ENCODE data around the gene ADM. TPM values are rescaled to one million over a fixed set of nuclear protein-coding genes. Genes with fewer than 3 reads are reported as not detected.

ADM gene
- total and polyA plus RNA-seq, 8 donors, result 7.3 to 51.4 (median 12.0) TPM

DNA sequence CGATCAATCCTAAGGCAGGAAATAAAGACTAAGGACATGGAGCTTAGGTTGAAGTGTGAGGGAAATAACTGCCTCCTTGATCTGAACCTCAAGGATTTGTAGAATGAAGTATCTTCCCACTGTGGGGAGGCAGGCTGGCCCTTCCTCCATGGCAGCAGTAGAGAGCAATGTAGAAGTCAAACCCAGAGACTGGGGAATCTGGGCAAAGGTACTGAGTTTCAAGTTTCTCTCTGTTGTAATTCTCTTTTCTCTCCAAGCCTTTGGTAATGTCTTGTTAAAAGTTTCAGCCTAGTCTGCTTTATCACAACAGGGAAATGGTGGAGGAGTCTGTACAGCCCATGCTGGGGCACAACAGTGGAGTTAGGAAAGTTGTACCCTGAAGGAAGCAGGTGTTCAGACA is 49.5 kb downstream of the ADM start:
- intact Hi-C loops (cut with DNase I), result no loop called here
- ATAC-seq (no peak), DNase-seq (no peak)
- peaks cover 5 to 19% of the 10 kb centered on the region in 2 donors for H3K4me1 ChIP-seq
- no peaks in the 10 kb centered on the region for H3K36me3 ChIP-seq
- TF ChIP-seq, protein P1, sequence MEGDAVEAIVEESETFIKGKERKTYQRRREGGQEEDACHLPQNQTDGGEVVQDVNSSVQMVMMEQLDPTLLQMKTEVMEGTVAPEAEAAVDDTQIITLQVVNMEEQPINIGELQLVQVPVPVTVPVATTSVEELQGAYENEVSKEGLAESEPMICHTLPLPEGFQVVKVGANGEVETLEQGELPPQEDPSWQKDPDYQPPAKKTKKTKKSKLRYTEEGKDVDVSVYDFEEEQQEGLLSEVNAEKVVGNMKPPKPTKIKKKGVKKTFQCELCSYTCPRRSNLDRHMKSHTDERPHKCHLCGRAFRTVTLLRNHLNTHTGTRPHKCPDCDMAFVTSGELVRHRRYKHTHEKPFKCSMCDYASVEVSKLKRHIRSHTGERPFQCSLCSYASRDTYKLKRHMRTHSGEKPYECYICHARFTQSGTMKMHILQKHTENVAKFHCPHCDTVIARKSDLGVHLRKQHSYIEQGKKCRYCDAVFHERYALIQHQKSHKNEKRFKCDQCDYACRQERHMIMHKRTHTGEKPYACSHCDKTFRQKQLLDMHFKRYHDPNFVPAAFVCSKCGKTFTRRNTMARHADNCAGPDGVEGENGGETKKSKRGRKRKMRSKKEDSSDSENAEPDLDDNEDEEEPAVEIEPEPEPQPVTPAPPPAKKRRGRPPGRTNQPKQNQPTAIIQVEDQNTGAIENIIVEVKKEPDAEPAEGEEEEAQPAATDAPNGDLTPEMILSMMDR (IDR thresholded peaks at IDR 0.05), result no peak
- H3K9me3 ChIP-seq, result no peaks in the 10 kb centered on the region
- no peaks in the 10 kb centered on the region for H3K27me3 ChIP-seq
- no peak overlapping the region for H3K4me3 ChIP-seq
- no peak overlapping the region for H3K27ac ChIP-seq

DNA sequence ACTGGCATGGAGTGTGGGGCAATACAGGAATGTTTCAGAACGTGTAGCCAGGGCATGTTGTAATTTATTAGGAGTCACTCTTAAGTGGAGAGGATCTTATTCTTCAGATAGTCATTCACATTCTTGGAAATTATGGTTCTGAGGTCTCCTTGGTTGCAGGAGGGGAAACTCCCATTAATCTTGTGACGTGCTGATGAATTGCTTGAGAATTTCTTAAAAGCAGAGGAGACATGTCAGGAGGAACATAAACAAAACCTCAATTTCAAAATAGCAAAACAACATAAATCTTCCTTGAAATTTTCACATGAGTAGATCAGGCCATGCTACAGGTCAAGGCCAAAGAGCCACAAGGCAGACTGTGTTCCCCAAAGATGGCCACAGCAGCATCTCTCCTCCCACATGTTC is 50.4 kb downstream of the ADM start:
- Histone ChIP-seq H3K4me3 (no peak overlapping the region), H3K27ac (no peak overlapping the region), H3K27me3 (no peaks in the 10 kb centered on the region), H3K36me3 (no peaks in the 10 kb centered on the region), H3K4me1 (peaks cover 5 to 19% of the 10 kb centered on the region in 2 donors), H3K9me3 (no peaks in the 10 kb centered on the region)
- TF ChIP-seq, protein P1 (IDR thresholded peaks at IDR 0.05), result no peak
- DNase-seq (no peak), ATAC-seq (no peak)
- intact Hi-C loops (cut with DNase I), result no loop called here

DNA sequence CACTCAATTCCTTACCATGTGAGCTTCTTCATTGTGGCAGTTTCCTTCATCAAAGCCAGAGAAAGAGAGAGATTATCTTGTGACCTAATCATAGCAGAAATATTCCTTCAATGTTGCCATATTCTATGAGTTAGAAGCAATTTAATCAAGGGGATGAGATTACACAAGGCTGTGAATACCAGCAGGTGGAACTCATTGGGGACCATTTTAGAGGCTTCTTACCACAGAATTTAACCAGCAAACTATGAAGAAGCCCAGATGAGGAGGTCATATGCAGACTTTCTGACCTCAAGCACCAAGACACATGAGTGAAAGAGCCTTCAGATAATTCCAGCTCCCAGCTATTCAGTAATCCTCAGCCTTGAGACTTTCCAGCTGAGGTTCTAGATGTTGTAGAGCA is 51.3 kb downstream of the ADM start:
- Histone ChIP-seq H3K27ac (no peak overlapping the region), H3K4me3 (no peak overlapping the region), H3K27me3 (no peaks in the 10 kb centered on the region), H3K9me3 (no peaks in the 10 kb centered on the region), H3K4me1 (peaks cover 5 to 14% of the 10 kb centered on the region in 2 donors), H3K36me3 (no peaks in the 10 kb centered on the region)
- TF ChIP-seq, protein P1 (IDR thresholded peaks at IDR 0.05), result no peak
- intact Hi-C loops (cut with DNase I), result no loop called here
- ATAC-seq (no peak), DNase-seq (no peak)

Other genes with a start within 250 kb of the ADM start
- 10 to 100 TPM; 25.7 to 34.0 TPM for gene SBF2, start 10.9 kb upstream of the ADM start, total RNA-seq
- gene SBF2, start 10.9 kb upstream of the ADM start, polyA plus RNA-seq (ENCODE audit: insufficient read length in 6 of 6), result 10 to 100 TPM; 43.5 to 62.6 (median 61.1) TPM
- 10 to 100 TPM; 11.2 to 28.8 TPM for gene AMPD3, start 150.2 kb downstream of the ADM start, total RNA-seq
- 10 to 100 TPM in 1 of 6 donors, 1 to 10 TPM in 5; 6.6 to 10.1 (median 7.5) TPM for gene AMPD3, start 150.2 kb downstream of the ADM start, polyA plus RNA-seq (ENCODE audit: insufficient read length in 6 of 6)
- 10 to 100 TPM; 46.7 to 74.7 TPM for gene RNF141, start 236.1 kb downstream of the ADM start, total RNA-seq
- 10 to 100 TPM; 30.4 to 38.3 (median 33.4) TPM for gene RNF141, start 236.1 kb downstream of the ADM start, polyA plus RNA-seq (ENCODE audit: insufficient read length in 6 of 6)

All from left lung (tissue), 10 donors.